RKO (cell line): Measurements from ENCODE around the gene SLC66A3.

Source experiments
- DNase-seq: peaks from one replicate; pipeline ENCODE4 v3.0.0-alpha.2; 2016; ENCODE audit warnings: low spot score

Gene SLC66A3

DNA sequence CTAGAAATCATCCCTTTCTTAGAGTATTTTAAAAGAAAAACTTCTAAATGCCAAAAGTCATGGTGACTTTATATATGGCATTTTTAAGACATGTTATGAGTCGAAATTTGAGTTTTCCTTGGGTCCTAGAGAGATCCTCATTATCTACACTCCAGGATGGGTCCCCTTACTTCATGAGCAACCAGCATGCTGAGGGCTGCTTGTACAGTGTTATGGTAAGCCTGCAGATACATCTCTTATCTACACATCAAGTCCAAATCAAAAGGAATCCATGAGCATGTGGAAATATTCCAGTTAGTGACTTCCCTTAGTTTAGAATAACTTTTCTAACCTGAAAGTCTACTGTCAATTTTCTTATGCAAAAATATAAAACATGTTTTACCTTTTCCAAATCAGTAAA, 58.7 kb downstream of the SLC66A3 start:
- no peak for DNase-seq

DNA sequence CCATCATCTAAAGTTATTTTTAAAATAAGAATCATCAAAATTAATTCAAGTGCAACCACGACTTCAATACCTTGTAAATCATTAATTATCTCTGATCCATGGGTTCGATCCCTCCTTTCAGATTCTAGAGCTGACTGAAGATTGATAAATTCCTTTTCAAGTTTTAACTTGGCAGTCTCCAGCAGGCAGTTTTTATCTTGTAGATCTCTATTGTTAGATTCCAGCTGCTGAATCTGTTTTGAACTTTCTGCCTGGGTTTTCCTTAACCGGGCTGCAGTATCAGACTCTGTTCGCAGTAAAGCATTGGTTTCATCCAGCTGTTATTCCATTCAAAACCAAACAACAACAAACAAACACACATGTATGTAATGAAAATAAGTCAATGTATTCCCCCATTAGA, 59.5 kb downstream of the SLC66A3 start:
- no peak for DNase-seq

DNA sequence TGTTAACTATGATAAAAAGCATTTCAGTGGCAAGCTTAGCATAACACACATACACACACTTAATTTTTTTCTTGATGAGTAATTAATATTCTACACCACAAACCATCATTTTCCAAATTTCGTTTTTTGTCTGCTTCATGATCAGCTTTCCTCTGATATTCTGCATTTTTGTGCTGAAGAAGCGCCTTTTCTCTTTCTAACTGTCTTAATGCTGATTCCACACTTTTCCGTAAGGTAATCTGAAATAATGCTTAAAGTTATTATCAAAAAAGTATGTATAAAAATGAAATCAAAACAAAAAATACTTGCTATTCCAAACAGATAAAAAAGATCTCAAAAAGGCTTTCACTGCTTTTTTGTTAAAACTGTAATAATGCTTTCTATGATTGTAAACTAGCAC, 60.1 kb downstream of the SLC66A3 start:
- no peak for DNase-seq

DNA sequence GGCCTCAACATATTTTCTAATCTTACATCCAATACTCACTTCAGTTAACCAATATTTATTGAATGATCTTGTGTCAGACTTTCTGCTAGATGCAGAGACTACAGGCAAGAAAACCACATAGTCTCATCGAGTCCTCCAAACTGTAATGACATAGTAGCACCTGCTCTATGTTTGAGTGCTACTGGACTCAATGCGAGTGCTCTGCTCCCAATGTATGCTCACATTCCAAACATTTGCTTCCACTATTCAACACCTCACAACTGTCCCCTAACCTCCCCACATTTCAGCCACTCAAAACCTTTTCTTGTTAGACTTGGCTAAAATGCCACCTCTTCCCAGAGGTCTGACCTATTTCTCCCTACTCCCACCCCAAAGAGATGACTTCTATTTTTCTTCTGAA, 65.2 kb downstream of the SLC66A3 start:
- DNase-seq, result no peak

DNA sequence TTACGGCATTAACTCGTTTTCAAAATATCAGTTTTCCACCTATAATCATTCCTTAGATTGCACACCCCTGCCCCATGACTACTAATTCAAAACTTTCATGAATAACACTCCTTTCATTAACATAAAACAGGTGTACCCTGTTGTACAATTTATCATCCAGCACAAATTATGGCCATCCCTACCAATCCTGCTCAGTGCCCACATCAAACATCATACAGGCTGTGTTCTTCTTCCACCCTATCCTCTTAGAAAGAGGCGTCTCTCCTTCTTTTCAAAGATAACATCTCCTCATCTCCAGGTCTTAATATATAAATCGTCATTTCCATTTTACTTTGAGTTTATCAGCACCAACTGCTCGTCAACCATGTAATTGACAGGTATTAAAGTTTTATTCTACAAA, 67.6 kb downstream of the SLC66A3 start:
- no peak for DNase-seq

DNA sequence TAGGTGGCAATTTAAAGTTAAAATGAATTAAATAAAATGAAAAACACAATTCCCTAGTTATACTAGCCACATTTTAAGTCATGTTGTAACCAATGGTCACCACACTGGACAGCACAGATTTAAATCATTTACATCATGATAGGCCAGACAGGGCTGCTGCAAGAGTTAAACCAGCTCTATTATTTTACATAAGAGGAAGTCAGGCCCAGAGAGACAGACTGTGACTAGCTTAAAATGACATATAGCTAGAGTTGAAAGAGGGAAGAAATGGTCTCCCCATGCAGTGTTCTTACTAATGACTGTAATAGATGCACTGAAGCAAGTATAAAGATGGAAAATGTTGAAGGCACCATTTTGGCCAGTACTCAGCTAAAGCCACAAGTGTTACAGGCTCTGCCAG, 69.6 kb downstream of the SLC66A3 start:
- DNase-seq, result no peak

DNA sequence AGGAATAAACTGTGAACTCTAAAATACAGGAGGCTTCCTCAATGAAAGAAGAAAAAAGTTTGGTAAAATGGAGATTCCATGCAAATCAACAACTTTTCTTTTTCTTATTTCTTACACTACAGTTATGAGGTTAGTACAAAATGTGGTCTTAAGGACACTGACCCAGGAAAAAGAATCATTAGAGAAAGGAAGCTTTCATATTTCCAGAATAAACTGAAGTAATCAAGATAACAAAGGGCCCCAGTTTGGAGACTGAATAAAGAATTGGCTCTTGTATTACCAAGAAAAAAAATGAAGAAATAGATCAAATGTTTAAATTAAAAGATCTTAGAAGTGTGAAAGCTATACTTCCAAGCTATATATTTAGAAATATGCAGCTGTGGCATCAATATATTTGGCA, 72.3 kb downstream of the SLC66A3 start:
- no peak for DNase-seq
